ENCODE measurements around the gene RPP25L. TPM values are rescaled to one million over a fixed set of nuclear protein-coding genes. Genes with fewer than 3 reads are reported as not detected.
"Not testable (repeated sequence)": the region's sequence is repeated elsewhere in the genome, so short reads cannot be mapped to it uniquely, and the experiment has no call there.

Gene RPP25L
- polyA plus RNA-seq, 3 donors, result 20.1 to 42.3 (median 39.4) TPM

- Mint-ChIP-seq H3K4me1 (peaks cover 35% of the 10 kb centered on the region), H3K27ac (peak overlapping the region in 1 of 7 donors; percentile 50), H3K4me3 (no peak overlapping the region), H3K36me3 (peaks cover 20 to 23% of the 10 kb centered on the region in 2 donors), H3K9me3 (peaks cover 0 to 2% (median 0%) of the 10 kb centered on the region in 7 donors), H3K27me3 (ENCODE audit: low read depth in 3 of 3) (no peaks in the 10 kb centered on the region)
- Histone ChIP-seq H3K79me2 (ENCODE audit: insufficient read depth, low read length) (peaks cover 4% of the 10 kb centered on the region), H3K4me1 (ENCODE audit: control insufficient read depth in 1 of 2, insufficient read depth in 2 of 2, low read length in 2 of 2) (peaks cover 25 to 32% of the 10 kb centered on the region in 2 donors), H4K20me1 (ENCODE audit: insufficient read depth, low read length) (peaks cover 14% of the 10 kb centered on the region), H3K9me3 (replicated peaks in 1 of 2; ENCODE audit: control insufficient read depth in 1 of 2, insufficient read depth in 1 of 2, low read length in 2 of 2) (no peaks in the 10 kb centered on the region), H2AFZ (ENCODE audit: insufficient read depth, low read depth, low read length, poor library complexity, severe bottlenecking) (no peak overlapping the region), H3K4me2 (replicated peaks; ENCODE audit: extremely low read depth, low read length, poor library complexity, severe bottlenecking) (no peak overlapping the region), H3K27me3 (ENCODE audit: control insufficient read depth in 2 of 2, insufficient read depth in 2 of 2, low read length in 2 of 2) (no peaks in the 10 kb centered on the region), H3K27ac (ENCODE audit: low read depth in 1 of 2, low read length in 2 of 2) (no peak overlapping the region), H3K9ac (ENCODE audit: insufficient read depth, low read length, poor library complexity, severe bottlenecking) (no peak overlapping the region), H3K36me3 (replicated peaks in 1 of 2; ENCODE audit: control insufficient read depth in 1 of 2, insufficient read depth in 2 of 2, low read length in 2 of 2) (peaks cover 16 to 18% of the 10 kb centered on the region in 2 donors), H3K4me3 (replicated peaks in 1 of 3; ENCODE audit: low read depth in 2 of 3, low read length in 3 of 3) (no peak overlapping the region)
- no peak for DNase-seq
- intact Hi-C loops (cut with micrococcal nuclease), result no loop called here
- TF ChIP-seq, protein P1, sequence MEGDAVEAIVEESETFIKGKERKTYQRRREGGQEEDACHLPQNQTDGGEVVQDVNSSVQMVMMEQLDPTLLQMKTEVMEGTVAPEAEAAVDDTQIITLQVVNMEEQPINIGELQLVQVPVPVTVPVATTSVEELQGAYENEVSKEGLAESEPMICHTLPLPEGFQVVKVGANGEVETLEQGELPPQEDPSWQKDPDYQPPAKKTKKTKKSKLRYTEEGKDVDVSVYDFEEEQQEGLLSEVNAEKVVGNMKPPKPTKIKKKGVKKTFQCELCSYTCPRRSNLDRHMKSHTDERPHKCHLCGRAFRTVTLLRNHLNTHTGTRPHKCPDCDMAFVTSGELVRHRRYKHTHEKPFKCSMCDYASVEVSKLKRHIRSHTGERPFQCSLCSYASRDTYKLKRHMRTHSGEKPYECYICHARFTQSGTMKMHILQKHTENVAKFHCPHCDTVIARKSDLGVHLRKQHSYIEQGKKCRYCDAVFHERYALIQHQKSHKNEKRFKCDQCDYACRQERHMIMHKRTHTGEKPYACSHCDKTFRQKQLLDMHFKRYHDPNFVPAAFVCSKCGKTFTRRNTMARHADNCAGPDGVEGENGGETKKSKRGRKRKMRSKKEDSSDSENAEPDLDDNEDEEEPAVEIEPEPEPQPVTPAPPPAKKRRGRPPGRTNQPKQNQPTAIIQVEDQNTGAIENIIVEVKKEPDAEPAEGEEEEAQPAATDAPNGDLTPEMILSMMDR (IDR thresholded peaks at IDR 0.05), result no peak
Measured at GRCh38 chr9:34644766-34645314, 32.9 kb upstream of the RPP25L start.

- H3K27ac ChIP-seq (ENCODE audit: low read depth in 1 of 2, low read length in 2 of 2), result no peak overlapping the region
- H3K79me2 ChIP-seq (ENCODE audit: insufficient read depth, low read length), result peaks cover 4% of the 10 kb centered on the region
- no peak overlapping the region for H3K27ac Mint-ChIP-seq
- WGBS (ENCODE audit: insufficient coverage), result no CpG with 5 or more reads among the region's 1 CpG
- H3K9me3 ChIP-seq (replicated peaks in 1 of 2; ENCODE audit: control insufficient read depth in 1 of 2, insufficient read depth in 1 of 2, low read length in 2 of 2), result no peaks in the 10 kb centered on the region
- peaks cover 36% of the 10 kb centered on the region for H3K4me1 Mint-ChIP-seq
- peaks cover 8% of the 10 kb centered on the region for H4K20me1 ChIP-seq (ENCODE audit: insufficient read depth, low read length)
- TF ChIP-seq, protein P1 (IDR thresholded peaks at IDR 0.05), result no peak
- H3K9me3 Mint-ChIP-seq, result peaks cover 0 to 2% (median 0%) of the 10 kb centered on the region in 7 donors
- intact Hi-C loops (cut with micrococcal nuclease), result no loop called here
- H2AFZ ChIP-seq (ENCODE audit: insufficient read depth, low read depth, low read length, poor library complexity, severe bottlenecking), result no peak overlapping the region
- no peak for DNase-seq
- no peak overlapping the region for H3K4me2 ChIP-seq (replicated peaks; ENCODE audit: extremely low read depth, low read length, poor library complexity, severe bottlenecking)
- H3K36me3 ChIP-seq (replicated peaks in 1 of 2; ENCODE audit: control insufficient read depth in 1 of 2, insufficient read depth in 2 of 2, low read length in 2 of 2), result no peaks in the 10 kb centered on the region
- H3K4me3 ChIP-seq (replicated peaks in 1 of 3; ENCODE audit: low read depth in 2 of 3, low read length in 3 of 3), result no peak overlapping the region
- H3K27me3 Mint-ChIP-seq (ENCODE audit: low read depth in 3 of 3), result no peaks in the 10 kb centered on the region
- H3K4me3 Mint-ChIP-seq, result no peak overlapping the region
- no peak overlapping the region for H3K9ac ChIP-seq (ENCODE audit: insufficient read depth, low read length, poor library complexity, severe bottlenecking)
- H3K36me3 Mint-ChIP-seq, result peaks cover 0 to 1% of the 10 kb centered on the region in 2 donors
- peaks cover 31 to 41% of the 10 kb centered on the region in 2 donors for H3K4me1 ChIP-seq (ENCODE audit: control insufficient read depth in 1 of 2, insufficient read depth in 2 of 2, low read length in 2 of 2)
- H3K27me3 ChIP-seq (ENCODE audit: control insufficient read depth in 2 of 2, insufficient read depth in 2 of 2, low read length in 2 of 2), result no peaks in the 10 kb centered on the region
Measured at GRCh38 chr9:34642679-34643078, 30.8 kb upstream of the RPP25L start.

DNA sequence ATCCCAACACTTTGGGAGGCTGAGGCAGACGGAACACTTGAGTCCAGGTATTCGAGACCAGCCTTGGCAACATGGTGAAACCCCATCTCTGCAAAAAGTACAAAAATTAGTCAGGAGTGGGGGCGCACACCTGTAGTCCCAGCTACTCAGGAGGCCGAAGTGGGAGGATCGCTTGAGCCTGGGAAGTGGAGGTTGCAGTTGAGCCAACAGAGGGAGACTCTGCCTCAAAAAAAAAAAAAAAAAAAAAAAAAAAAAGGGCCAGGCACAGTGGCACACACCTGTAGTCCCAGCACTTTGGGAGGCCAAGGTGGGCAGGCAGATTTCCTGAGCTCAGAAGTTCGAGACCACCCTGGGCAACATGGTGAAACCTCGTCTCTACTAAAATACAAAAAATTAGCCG lies 27.4 kb upstream of the RPP25L start:
- H3K36me3 ChIP-seq (replicated peaks in 1 of 2; ENCODE audit: control insufficient read depth in 1 of 2, insufficient read depth in 2 of 2, low read length in 2 of 2), result peaks cover 0 to 13% of the 10 kb centered on the region in 2 donors
- not testable (repeated sequence) for H3K27me3 Mint-ChIP-seq (ENCODE audit: low read depth in 3 of 3); H3K9me3 Mint-ChIP-seq; H3K27me3 ChIP-seq (ENCODE audit: control insufficient read depth in 2 of 2, insufficient read depth in 2 of 2, low read length in 2 of 2); DNase-seq; H3K27ac ChIP-seq (ENCODE audit: low read depth in 1 of 2, low read length in 2 of 2); H3K9ac ChIP-seq (ENCODE audit: insufficient read depth, low read length, poor library complexity, severe bottlenecking); H3K4me2 ChIP-seq (replicated peaks; ENCODE audit: extremely low read depth, low read length, poor library complexity, severe bottlenecking); H3K4me3 Mint-ChIP-seq; H4K20me1 ChIP-seq (ENCODE audit: insufficient read depth, low read length); H3K4me3 ChIP-seq (replicated peaks in 1 of 3; ENCODE audit: low read depth in 2 of 3, low read length in 3 of 3); H2AFZ ChIP-seq (ENCODE audit: insufficient read depth, low read depth, low read length, poor library complexity, severe bottlenecking); H3K9me3 ChIP-seq (replicated peaks in 1 of 2; ENCODE audit: control insufficient read depth in 1 of 2, insufficient read depth in 1 of 2, low read length in 2 of 2)
- 67% methylated on average over 3 of the region's 8 CpGs for whole genome bisulfite sequencing (ENCODE audit: insufficient coverage)
- Mint-ChIP-seq H3K27ac (peak overlapping the region in 1 of 7 donors; percentile 2), H3K4me1 (peaks cover 31% of the 10 kb centered on the region), H3K36me3 (peaks cover 10 to 14% of the 10 kb centered on the region in 2 donors)
- H3K4me1 ChIP-seq (ENCODE audit: control insufficient read depth in 1 of 2, insufficient read depth in 2 of 2, low read length in 2 of 2), result peaks cover 28 to 34% of the 10 kb centered on the region in 2 donors
- intact Hi-C loops (cut with micrococcal nuclease), result loop anchor here in 1 of 2 donors (5.0 kb wide), 1 partner anchor 37 kb away; no protein-coding TSS in a partner anchor
- peaks cover 15% of the 10 kb centered on the region for H3K79me2 ChIP-seq (ENCODE audit: insufficient read depth, low read length)
